Measurements from ENCODE around the gene CACNA1C. TPM values are rescaled to one million over a fixed set of nuclear protein-coding genes. Genes with fewer than 3 reads are reported as not detected.

The CACNA1C gene
- total RNA-seq, 2 donors from 2014 or later = 8.1 to 18.2 TPM

GRCh38 chr12:2044165-2044564 is 8.6 kb upstream of the CACNA1C start:
- WGBS = 87% methylated on average over 6 of the region's 6 CpGs
- intact Hi-C loops (cut with DNase I) = no loop called here
- TF ChIP-seq CTCF (IDR thresholded peaks at IDR 0.05) = no peak
- TF ChIP-seq POLR2A (IDR thresholded peaks at IDR 0.05) = no peak
- TF ChIP-seq POLR2AphosphoS5 (IDR thresholded peaks at IDR 0.05) = no peak
- Histone ChIP-seq H3K27me3 (replicated peaks; ENCODE audit: insufficient read depth) (no peaks in the 10 kb centered on the region), H3K4me3 (no peak overlapping the region), H3K4me1 (replicated peaks) (peaks cover 5% of the 10 kb centered on the region), H3K9me3 (no peaks in the 10 kb centered on the region), H3K27ac (no peak overlapping the region), H3K36me3 (no peaks in the 10 kb centered on the region)
- DNase-seq (ENCODE audit: low spot score) = no peak

GRCh38 chr12:2046957-2047356 is 5.8 kb upstream of the CACNA1C start:
- 91% methylated on average over 4 of the region's 4 CpGs for WGBS
- H3K36me3 ChIP-seq = no peaks in the 10 kb centered on the region
- intact Hi-C loops (cut with DNase I) = no loop called here
- DNase-seq (ENCODE audit: low spot score) = no peak
- no peaks in the 10 kb centered on the region for H3K9me3 ChIP-seq
- no peak for TF ChIP-seq CTCF (IDR thresholded peaks at IDR 0.05)
- no peak for TF ChIP-seq POLR2AphosphoS5 (IDR thresholded peaks at IDR 0.05)
- no peak for TF ChIP-seq POLR2A (IDR thresholded peaks at IDR 0.05)
- H3K27me3 ChIP-seq (replicated peaks; ENCODE audit: insufficient read depth) = no peaks in the 10 kb centered on the region
- H3K4me3 ChIP-seq = no peak overlapping the region
- peaks cover 3% of the 10 kb centered on the region for H3K4me1 ChIP-seq (replicated peaks)
- H3K27ac ChIP-seq = no peak overlapping the region

GRCh38 chr12:2047752-2048151 is 5.0 kb upstream of the CACNA1C start:
- H3K36me3 ChIP-seq = no peaks in the 10 kb centered on the region
- no peak overlapping the region for H3K27ac ChIP-seq
- intact Hi-C loops (cut with DNase I) = no loop called here
- TF ChIP-seq CTCF (IDR thresholded peaks at IDR 0.05) = no peak
- H3K27me3 ChIP-seq (replicated peaks; ENCODE audit: insufficient read depth) = no peaks in the 10 kb centered on the region
- H3K9me3 ChIP-seq = no peaks in the 10 kb centered on the region
- no peak for DNase-seq (ENCODE audit: low spot score)
- no peak overlapping the region for H3K4me3 ChIP-seq
- peaks cover 3% of the 10 kb centered on the region for H3K4me1 ChIP-seq (replicated peaks)
- WGBS = 82% methylated on average over 7 of the region's 7 CpGs

- Histone ChIP-seq H3K27ac (peak overlapping the region in 1 of 2 donors; percentile 51), H3K4me3 (peak overlapping the region in 1 of 2 donors; percentile 3), H3K4me1 (replicated peaks) (peaks cover 3% of the 10 kb centered on the region), H3K36me3 (no peaks in the 10 kb centered on the region), H3K27me3 (replicated peaks; ENCODE audit: insufficient read depth) (no peaks in the 10 kb centered on the region), H3K9me3 (no peaks in the 10 kb centered on the region)
- TF ChIP-seq POLR2AphosphoS5 (IDR thresholded peaks at IDR 0.05) (peak; percentile 77), CTCF (IDR thresholded peaks at IDR 0.05) (no peak), POLR2A (IDR thresholded peaks at IDR 0.05) (no peak)
- peak; percentile 77 for DNase-seq (ENCODE audit: low spot score)
- 47% methylated on average over 8 of the region's 8 CpGs for WGBS
- intact Hi-C loops (cut with DNase I) = loop anchor here (5.0 to 10.0 kb wide), 3 partner anchors 112 to 335 kb away; no protein-coding TSS in a partner anchor
Measured at GRCh38 chr12:2049604-2050540, 2.9 kb upstream of the CACNA1C start.
